GM19395 (cell line): ENCODE results near the gene PCDH18.
"Not testable (repeated sequence)": the region's sequence is repeated elsewhere in the genome, so short reads cannot be mapped to it uniquely, and the experiment has no call there.

Experiments used
- ATAC-seq: cut with Tn5 transposase; IDR thresholded peaks from one replicate; pipeline ENCODE4 v1.9.1; 2021; ENCODE audit warnings: mild to moderate bottlenecking, moderate library complexity; ENCODE audit not compliant: unreplicated experiment

Gene PCDH18

DNA sequence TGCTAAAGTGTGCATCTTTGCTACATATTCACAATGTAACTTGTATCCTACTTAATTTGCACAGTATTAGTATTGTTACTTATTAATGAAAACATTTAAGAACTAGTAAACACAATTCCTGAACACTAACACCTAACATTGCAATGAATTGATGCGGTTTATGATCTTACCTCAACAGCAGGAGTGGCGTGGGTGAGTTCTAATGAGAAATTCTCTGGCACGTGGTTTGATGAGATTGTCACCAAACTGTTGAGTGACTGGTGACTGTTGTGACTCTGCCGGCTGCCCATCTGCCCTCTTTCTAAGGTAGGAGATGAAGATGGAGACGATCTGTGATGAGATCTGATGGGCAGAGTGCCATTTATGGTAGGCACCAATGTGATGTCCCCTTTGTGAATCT, 2.9 kb downstream of the PCDH18 start:
- no peak for ATAC-seq

DNA sequence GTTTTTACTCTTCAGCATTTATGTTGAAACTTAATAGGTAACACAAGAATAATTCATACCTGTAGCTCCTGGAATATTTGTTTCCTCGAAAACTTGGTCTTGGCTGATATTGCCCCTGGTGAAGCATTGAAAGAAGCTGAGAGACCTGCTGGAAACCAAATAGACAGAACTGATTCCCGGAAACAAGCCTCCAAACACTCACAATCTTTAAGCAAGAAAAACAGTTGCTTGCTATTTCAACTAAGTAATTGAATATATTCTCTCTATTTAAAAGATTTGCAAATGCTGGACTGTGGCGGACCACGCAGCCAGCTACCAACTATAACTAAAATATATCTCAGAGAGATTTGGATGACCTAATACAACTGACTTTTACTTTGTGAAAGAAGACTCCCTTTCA, 3.6 kb downstream of the PCDH18 start:
- no peak for ATAC-seq

GRCh38 chr4:137526681-137527080, 5.6 kb downstream of the PCDH18 start:
- no peak for ATAC-seq

DNA sequence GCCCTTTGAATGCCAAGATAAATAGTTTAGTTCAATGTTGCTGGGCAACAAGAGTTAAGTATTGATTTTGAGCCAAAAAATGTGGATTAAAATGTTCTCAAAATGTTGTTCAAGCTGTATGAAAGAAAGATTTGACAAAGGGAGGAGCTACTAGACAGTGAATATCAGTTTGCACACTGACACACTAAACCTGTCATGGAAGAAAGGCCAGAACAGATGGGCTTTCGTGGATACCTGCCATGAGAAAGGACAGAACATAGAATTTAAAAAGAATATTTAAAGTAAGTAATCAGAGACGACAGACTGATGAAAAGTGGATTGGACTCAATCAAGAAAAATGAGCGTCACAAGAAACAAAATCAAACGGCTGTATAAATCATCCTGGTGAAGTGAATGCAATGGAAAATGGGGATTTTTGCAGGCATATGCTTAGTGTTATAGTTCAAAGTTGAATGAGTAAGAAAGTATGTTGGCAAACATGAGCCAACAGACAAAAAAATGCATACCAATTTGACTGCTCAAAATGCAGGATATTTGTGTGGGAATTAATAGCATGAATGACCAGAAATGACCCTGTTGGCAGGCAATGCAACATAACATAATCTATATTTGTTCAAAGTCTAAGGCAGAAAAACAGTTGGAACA, 7.4 kb downstream of the PCDH18 start:
- no peak for ATAC-seq

- no peak for ATAC-seq
Measured at GRCh38 chr4:137523329-137523728, 9.0 kb downstream of the PCDH18 start.

- no peak for ATAC-seq
Measured at GRCh38 chr4:137521053-137521452, 11.2 kb downstream of the PCDH18 start.

- ATAC-seq = no peak
Measured at GRCh38 chr4:137519406-137519805, 12.9 kb downstream of the PCDH18 start.

DNA sequence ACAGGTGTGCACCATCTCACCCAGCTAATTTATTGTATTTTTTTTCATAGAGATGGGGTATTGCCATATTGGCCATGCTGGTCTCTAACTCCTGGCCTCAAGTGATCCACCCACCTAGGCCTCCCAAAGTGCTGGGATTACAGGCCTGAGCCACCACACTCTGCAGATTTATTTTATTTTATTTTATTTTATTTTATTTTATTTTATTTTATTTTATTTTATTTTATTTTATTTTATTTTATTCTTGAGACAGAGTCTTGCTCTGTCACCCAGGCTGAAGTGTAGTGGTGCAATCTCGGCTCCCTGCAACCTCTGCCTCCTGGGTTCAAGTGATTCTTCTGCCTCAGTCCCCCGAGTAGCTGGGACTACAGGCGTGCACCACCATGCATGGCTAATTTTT, 15.0 kb downstream of the PCDH18 start:
- not testable (repeated sequence) for ATAC-seq

- no peak for ATAC-seq
Measured at GRCh38 chr4:137514406-137515111, 17.7 kb downstream of the PCDH18 start.

- no peak for ATAC-seq
Measured at GRCh38 chr4:137510557-137511265, 21.6 kb downstream of the PCDH18 start.

DNA sequence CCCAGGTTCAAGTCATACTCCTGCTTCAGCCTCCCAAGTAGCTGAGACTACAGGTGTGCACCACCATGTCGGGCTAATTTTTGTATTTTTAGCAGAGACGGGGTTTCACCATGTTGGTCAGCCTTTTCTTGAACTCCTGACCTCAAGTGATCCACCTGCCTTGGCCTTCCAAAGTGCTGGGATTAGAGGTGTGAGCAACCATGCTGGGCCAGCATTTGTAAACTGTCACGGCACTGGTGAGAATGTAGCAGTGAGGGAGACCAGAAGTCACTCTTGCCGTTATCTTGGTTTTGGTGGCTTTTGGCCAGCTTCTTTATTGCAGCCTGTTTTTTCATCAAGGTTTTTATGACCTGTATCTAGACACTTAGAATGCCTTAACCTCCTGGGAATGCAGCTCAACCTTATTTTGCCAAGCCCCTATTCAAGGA, 22.4 kb downstream of the PCDH18 start:
- no peak for ATAC-seq

- ATAC-seq = no peak
Measured at GRCh38 chr4:137502339-137503129, 29.8 kb downstream of the PCDH18 start.

DNA sequence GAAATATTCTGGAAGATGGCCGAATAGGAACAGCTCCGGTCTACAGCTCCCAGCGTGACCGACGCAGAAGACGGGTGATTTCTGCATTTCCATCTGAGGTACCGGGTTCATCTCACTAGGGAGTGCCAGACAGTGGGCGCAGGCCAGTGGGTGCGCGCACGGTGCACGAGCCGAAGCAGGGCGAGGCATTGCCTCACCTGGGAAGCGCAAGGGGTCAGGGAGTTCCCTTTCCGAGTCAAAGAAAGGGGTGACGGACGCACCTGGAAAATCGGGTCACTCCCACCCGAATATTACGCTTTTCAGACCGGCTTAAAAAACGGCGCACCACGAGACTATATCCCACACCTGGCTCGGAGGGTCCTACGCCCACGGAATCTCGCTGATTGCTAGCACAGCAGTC, 36.0 kb downstream of the PCDH18 start:
- not testable (repeated sequence) for ATAC-seq

DNA sequence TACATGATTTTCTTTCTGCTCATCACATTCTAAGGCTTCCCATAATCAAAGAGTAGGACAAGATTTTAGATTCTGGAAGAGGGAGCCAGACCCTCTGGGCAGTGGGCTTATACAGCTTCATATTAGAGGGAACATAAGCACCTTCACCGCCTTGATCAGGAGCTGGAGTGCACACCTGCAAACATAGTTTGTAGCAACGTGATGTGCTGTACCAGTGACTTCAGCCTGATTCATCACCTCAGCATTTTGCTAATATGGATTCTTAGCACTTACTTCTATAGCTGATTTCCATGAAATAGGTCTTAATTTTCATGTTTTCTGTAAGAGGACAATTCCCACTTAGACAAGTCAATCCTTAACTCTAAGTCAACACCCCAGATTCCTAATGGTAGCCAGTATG, 36.7 kb downstream of the PCDH18 start:
- ATAC-seq = no peak

GRCh38 chr4:137483313-137483959, 48.9 kb downstream of the PCDH18 start:
- not testable (repeated sequence) for ATAC-seq

DNA sequence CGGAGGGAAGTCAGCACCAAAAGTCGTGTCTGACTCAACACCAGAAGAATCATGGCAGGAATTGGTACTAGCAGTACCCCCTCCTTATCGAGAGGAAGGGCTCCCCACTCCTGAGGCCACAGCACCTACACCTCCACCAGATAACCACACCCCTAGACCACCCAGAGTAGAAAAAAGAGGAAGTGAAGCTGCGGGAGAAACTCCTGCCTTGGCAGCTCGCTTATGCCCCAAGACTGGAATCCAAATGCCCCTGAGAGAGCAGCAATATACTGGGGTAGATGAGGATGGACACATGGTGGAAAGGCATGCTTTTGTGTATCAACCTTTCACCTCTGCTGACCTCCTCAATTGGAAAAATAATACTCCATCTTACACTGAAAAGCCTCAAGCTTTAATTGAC, 52.6 kb downstream of the PCDH18 start:
- ATAC-seq = not testable (repeated sequence)

DNA sequence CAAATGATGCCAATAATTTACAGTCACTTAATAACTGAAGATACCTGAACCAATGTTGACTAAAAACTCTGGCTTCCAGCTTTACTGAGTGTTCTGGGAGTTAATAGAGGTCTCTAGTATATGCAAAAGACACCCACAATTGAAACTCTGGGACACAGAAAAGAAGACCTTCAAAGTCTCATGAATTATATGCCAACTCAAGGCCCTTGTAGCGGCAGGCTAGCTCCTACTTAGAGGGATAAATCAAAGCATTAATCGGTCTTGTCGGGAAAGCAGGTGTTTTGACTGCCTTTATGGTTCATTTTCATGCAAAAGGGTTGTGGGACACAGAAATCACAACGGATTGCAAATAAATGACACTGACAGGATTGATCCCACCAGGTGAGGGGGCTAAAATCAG, 55.9 kb downstream of the PCDH18 start:
- ATAC-seq = no peak

- ATAC-seq = no peak
Measured at GRCh38 chr4:137474711-137475301, 57.5 kb downstream of the PCDH18 start.

DNA sequence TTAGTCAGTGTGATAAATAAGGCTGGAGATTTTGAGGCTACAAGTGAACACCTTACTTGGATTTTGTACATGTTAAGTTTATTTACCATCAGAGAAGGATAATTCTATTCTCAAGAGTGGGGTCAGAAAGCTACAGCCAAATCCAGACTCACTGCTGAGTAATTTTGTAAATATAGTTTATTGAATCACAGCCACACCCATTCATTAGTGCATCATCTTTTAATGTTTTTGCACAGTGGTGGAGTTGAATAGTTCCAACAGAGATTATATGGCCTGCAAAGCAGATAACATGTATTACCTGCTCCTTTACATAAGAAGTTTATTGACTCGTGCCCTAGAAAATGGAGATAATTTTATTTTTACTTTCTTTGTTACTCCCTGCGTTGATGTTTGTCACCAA, 60.4 kb downstream of the PCDH18 start:
- ATAC-seq = no peak

DNA sequence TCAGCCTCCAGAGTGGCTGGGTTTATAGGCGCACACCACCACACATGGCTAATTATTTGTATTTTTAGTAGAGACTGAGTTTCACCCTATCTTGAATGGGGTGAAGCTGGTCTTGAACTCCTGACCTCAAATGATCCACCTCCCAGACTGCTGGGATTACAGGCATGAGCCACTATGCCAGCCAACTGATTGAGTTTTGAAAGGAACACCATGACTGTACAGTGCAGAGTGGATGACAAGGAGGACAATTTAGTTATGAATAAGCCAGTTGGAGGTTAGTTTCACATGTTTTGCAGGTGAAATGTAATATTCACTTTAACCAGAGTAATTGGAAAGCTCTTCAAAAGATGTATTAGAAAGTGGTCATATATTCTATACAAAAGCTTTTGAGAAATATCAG, 60.8 kb downstream of the PCDH18 start:
- no peak for ATAC-seq
